ENCODE measurements around the gene RBM12. TPM values are rescaled to one million over a fixed set of nuclear protein-coding genes. Genes with fewer than 3 reads are reported as not detected.

RBM12 gene
- total and polyA plus RNA-seq, 5 donors from 2014 or later: 46.6 to 128 (median 55.3) TPM

GRCh38 chr20:35650632-35651031 lies 14.1 kb downstream of the RBM12 start:
- Mint-ChIP-seq H3K27me3 (no peaks in the 10 kb centered on the region), H3K4me1 (peaks cover 31 to 59% (median 34%) of the 10 kb centered on the region in 4 donors), H3K27ac (peak overlapping the region; percentile 2 to 52 (median 39)), H3K9me3 (no peaks in the 10 kb centered on the region), H3K36me3 (peaks cover 13% of the 10 kb centered on the region), H3K4me3 (peak overlapping the region in 1 of 4 donors; percentile 7)
- H3K4me1 ChIP-seq (ENCODE audit: control insufficient read depth, insufficient read depth, low read length, poor library complexity, severe bottlenecking): peaks cover 14% of the 10 kb centered on the region
- peaks cover 50% of the 10 kb centered on the region for H3K36me3 ChIP-seq (ENCODE audit: control insufficient read depth, insufficient read depth, low read length)
- no peak overlapping the region for H3K4me3 ChIP-seq (ENCODE audit: low read depth, low read length)
- H3K27ac ChIP-seq (ENCODE audit: insufficient read depth, low read length, poor library complexity, severe bottlenecking): peak overlapping the region; percentile 17
- DNase-seq (no peak), ATAC-seq (ENCODE audit: low read depth in 2 of 2) (no peak)
- H3K27me3 ChIP-seq (ENCODE audit: control insufficient read depth, insufficient read depth, low read length): no peaks in the 10 kb centered on the region
- H3K9me3 ChIP-seq (ENCODE audit: control insufficient read depth in 2 of 2, low read length in 2 of 2): no peaks in the 10 kb centered on the region

DNA sequence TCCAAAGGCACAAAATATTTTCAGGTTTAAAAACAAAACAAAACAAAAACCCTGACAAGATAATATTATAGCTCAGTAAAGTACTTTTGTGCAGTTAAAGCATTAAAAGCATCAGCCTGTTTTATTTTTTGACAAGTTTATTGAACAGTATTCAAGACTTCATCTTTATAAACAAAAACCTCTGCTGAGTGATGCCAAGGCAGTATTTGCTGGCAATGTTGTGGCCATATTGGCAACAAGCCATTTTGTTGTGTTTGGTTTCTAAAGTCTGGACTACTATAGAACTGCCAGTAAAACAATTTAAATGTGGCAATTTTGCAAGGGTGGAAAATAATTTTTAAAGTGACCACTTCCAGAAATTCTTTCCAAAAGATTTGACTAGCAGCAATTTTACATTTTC lies 15.9 kb downstream of the RBM12 start:
- H3K9me3 Mint-ChIP-seq: no peaks in the 10 kb centered on the region
- H3K4me3 Mint-ChIP-seq: peak overlapping the region in 1 of 4 donors; percentile 48
- DNase-seq: no peak
- ATAC-seq (ENCODE audit: low read depth in 2 of 2): no peak
- no peak overlapping the region for H3K27ac ChIP-seq (ENCODE audit: insufficient read depth, low read length, poor library complexity, severe bottlenecking)
- peaks cover 13% of the 10 kb centered on the region for H3K36me3 Mint-ChIP-seq
- peak overlapping the region in 2 of 3 donors; percentile 69 to 87 for H3K27ac Mint-ChIP-seq
- H3K4me1 Mint-ChIP-seq: peaks cover 46 to 75% (median 47%) of the 10 kb centered on the region in 4 donors
- H3K36me3 ChIP-seq (ENCODE audit: control insufficient read depth, insufficient read depth, low read length): peaks cover 33% of the 10 kb centered on the region
- no peaks in the 10 kb centered on the region for H3K9me3 ChIP-seq (ENCODE audit: control insufficient read depth in 2 of 2, low read length in 2 of 2)
- H3K27me3 ChIP-seq (ENCODE audit: control insufficient read depth, insufficient read depth, low read length): no peaks in the 10 kb centered on the region
- H3K4me3 ChIP-seq (ENCODE audit: low read depth, low read length): no peak overlapping the region
- H3K27me3 Mint-ChIP-seq: no peaks in the 10 kb centered on the region
- peaks cover 14% of the 10 kb centered on the region for H3K4me1 ChIP-seq (ENCODE audit: control insufficient read depth, insufficient read depth, low read length, poor library complexity, severe bottlenecking)

GRCh38 chr20:35644806-35645205 lies 19.9 kb downstream of the RBM12 start:
- H3K4me1 Mint-ChIP-seq: peaks cover 53 to 87% (median 61%) of the 10 kb centered on the region in 4 donors
- H3K9me3 Mint-ChIP-seq: no peaks in the 10 kb centered on the region
- peak overlapping the region in 2 of 3 donors; percentile 27 to 43 for H3K27ac Mint-ChIP-seq

GRCh38 chr20:35643045-35643444 lies 21.7 kb downstream of the RBM12 start:
- Histone ChIP-seq H3K9me3 (ENCODE audit: control insufficient read depth in 2 of 2, low read length in 2 of 2) (no peaks in the 10 kb centered on the region), H3K27me3 (ENCODE audit: control insufficient read depth, insufficient read depth, low read length) (no peaks in the 10 kb centered on the region), H3K27ac (ENCODE audit: insufficient read depth, low read length, poor library complexity, severe bottlenecking) (no peak overlapping the region), H3K4me1 (ENCODE audit: control insufficient read depth, insufficient read depth, low read length, poor library complexity, severe bottlenecking) (peaks cover 9% of the 10 kb centered on the region), H3K36me3 (ENCODE audit: control insufficient read depth, insufficient read depth, low read length) (peaks cover 4% of the 10 kb centered on the region), H3K4me3 (ENCODE audit: low read depth, low read length) (no peak overlapping the region)
- no peaks in the 10 kb centered on the region for H3K36me3 Mint-ChIP-seq
- ATAC-seq (ENCODE audit: low read depth in 2 of 2): no peak
- DNase-seq: no peak
- H3K4me3 Mint-ChIP-seq: peak overlapping the region in 1 of 4 donors; percentile 6
- no peaks in the 10 kb centered on the region for H3K9me3 Mint-ChIP-seq
- no peaks in the 10 kb centered on the region for H3K27me3 Mint-ChIP-seq
- H3K4me1 Mint-ChIP-seq: peaks cover 48 to 82% (median 60%) of the 10 kb centered on the region in 4 donors
- H3K27ac Mint-ChIP-seq: peak overlapping the region in 2 of 3 donors; percentile 53 to 72

More at GRCh38 chr20:35644806-35645205, 19.9 kb downstream of the RBM12 start:
- Mint-ChIP-seq H3K36me3 (peaks cover 9% of the 10 kb centered on the region), H3K4me3 (no peak overlapping the region), H3K27me3 (no peaks in the 10 kb centered on the region)
- Histone ChIP-seq H3K36me3 (ENCODE audit: control insufficient read depth, insufficient read depth, low read length) (peaks cover 4% of the 10 kb centered on the region), H3K4me3 (ENCODE audit: low read depth, low read length) (no peak overlapping the region), H3K27me3 (ENCODE audit: control insufficient read depth, insufficient read depth, low read length) (no peaks in the 10 kb centered on the region), H3K9me3 (ENCODE audit: control insufficient read depth in 2 of 2, low read length in 2 of 2) (no peaks in the 10 kb centered on the region), H3K4me1 (ENCODE audit: control insufficient read depth, insufficient read depth, low read length, poor library complexity, severe bottlenecking) (peaks cover 12% of the 10 kb centered on the region), H3K27ac (ENCODE audit: insufficient read depth, low read length, poor library complexity, severe bottlenecking) (no peak overlapping the region)
- ATAC-seq (ENCODE audit: low read depth in 2 of 2) (no peak), DNase-seq (no peak)

DNA sequence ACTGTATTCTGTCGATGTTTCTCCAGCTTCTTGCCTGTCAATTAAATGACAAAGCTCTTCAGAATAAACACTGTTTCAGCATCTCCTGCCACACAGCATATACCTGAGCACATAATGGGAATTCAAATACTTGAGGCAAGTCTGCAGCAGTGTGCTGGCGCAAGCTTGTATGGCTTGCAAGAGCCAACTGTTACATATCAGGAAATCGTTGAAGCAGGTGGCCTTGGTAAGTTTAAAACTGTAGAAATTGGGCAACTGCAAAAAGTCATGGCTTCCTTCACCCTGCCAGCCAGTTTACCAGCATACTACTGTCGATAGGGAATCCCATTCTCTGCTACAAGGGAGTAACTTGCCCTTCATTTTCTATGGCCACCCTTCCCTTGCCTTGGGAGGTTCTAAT lies 23.0 kb downstream of the RBM12 start:
- H3K27ac ChIP-seq (ENCODE audit: insufficient read depth, low read length, poor library complexity, severe bottlenecking): no peak overlapping the region
- no peaks in the 10 kb centered on the region for H3K27me3 Mint-ChIP-seq
- DNase-seq (no peak), ATAC-seq (ENCODE audit: low read depth in 2 of 2) (no peak)
- no peaks in the 10 kb centered on the region for H3K27me3 ChIP-seq (ENCODE audit: control insufficient read depth, insufficient read depth, low read length)
- no peaks in the 10 kb centered on the region for H3K9me3 ChIP-seq (ENCODE audit: control insufficient read depth in 2 of 2, low read length in 2 of 2)
- no peaks in the 10 kb centered on the region for H3K9me3 Mint-ChIP-seq
- H3K4me3 ChIP-seq (ENCODE audit: low read depth, low read length): no peak overlapping the region
- peaks cover 4% of the 10 kb centered on the region for H3K36me3 ChIP-seq (ENCODE audit: control insufficient read depth, insufficient read depth, low read length)
- no peak overlapping the region for H3K4me3 Mint-ChIP-seq
- no peaks in the 10 kb centered on the region for H3K36me3 Mint-ChIP-seq
- H3K4me1 Mint-ChIP-seq: peaks cover 55 to 88% (median 68%) of the 10 kb centered on the region in 4 donors
- H3K27ac Mint-ChIP-seq: peak overlapping the region; percentile 6 to 82 (median 53)
- peaks cover 9% of the 10 kb centered on the region for H3K4me1 ChIP-seq (ENCODE audit: control insufficient read depth, insufficient read depth, low read length, poor library complexity, severe bottlenecking)

GRCh38 chr20:35640724-35641123 lies 24.0 kb downstream of the RBM12 start:
- Mint-ChIP-seq H3K9me3 (no peaks in the 10 kb centered on the region), H3K36me3 (no peaks in the 10 kb centered on the region), H3K4me3 (no peak overlapping the region), H3K4me1 (peaks cover 58 to 87% (median 67%) of the 10 kb centered on the region in 4 donors), H3K27me3 (no peaks in the 10 kb centered on the region), H3K27ac (peak overlapping the region in 1 of 3 donors; percentile 53)
- H3K27ac ChIP-seq (ENCODE audit: insufficient read depth, low read length, poor library complexity, severe bottlenecking): no peak overlapping the region
- DNase-seq: no peak
- H3K9me3 ChIP-seq (ENCODE audit: control insufficient read depth in 2 of 2, low read length in 2 of 2): no peaks in the 10 kb centered on the region
- no peak overlapping the region for H3K4me3 ChIP-seq (ENCODE audit: low read depth, low read length)
- no peaks in the 10 kb centered on the region for H3K27me3 ChIP-seq (ENCODE audit: control insufficient read depth, insufficient read depth, low read length)
- H3K36me3 ChIP-seq (ENCODE audit: control insufficient read depth, insufficient read depth, low read length): peaks cover 4% of the 10 kb centered on the region
- peaks cover 10% of the 10 kb centered on the region for H3K4me1 ChIP-seq (ENCODE audit: control insufficient read depth, insufficient read depth, low read length, poor library complexity, severe bottlenecking)
- ATAC-seq (ENCODE audit: low read depth in 2 of 2): no peak

DNA sequence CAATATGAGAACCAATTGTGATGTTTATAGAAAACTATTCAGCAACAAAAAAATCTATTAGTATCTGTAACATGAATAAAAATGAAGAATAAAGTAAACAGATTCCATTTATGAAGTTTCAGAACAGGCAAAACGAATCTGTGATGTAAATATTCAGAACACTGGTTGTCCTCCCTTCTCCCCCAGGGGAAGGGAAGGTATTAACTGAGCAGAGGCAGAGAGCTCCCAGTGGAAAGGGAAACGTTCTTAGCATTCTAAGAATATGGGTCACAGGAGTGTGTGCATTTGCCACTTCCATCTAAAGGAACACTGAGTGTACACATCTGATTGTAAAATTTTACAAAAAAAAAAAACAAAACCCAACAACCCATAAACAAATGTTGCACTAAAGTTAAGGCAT lies 25.9 kb downstream of the RBM12 start:
- H3K9me3 Mint-ChIP-seq: no peaks in the 10 kb centered on the region
- Histone ChIP-seq H3K9me3 (ENCODE audit: control insufficient read depth in 2 of 2, low read length in 2 of 2) (no peaks in the 10 kb centered on the region), H3K36me3 (ENCODE audit: control insufficient read depth, insufficient read depth, low read length) (peaks cover 4% of the 10 kb centered on the region), H3K27ac (ENCODE audit: insufficient read depth, low read length, poor library complexity, severe bottlenecking) (no peak overlapping the region), H3K4me1 (ENCODE audit: control insufficient read depth, insufficient read depth, low read length, poor library complexity, severe bottlenecking) (peaks cover 10% of the 10 kb centered on the region), H3K27me3 (ENCODE audit: control insufficient read depth, insufficient read depth, low read length) (no peaks in the 10 kb centered on the region), H3K4me3 (ENCODE audit: low read depth, low read length) (no peak overlapping the region)
- DNase-seq (no peak), ATAC-seq (ENCODE audit: low read depth in 2 of 2) (no peak)
- no peaks in the 10 kb centered on the region for H3K27me3 Mint-ChIP-seq
- peaks cover 47 to 78% (median 60%) of the 10 kb centered on the region in 4 donors for H3K4me1 Mint-ChIP-seq
- peak overlapping the region in 1 of 3 donors; percentile 42 for H3K27ac Mint-ChIP-seq
- H3K36me3 Mint-ChIP-seq: no peaks in the 10 kb centered on the region
- no peak overlapping the region for H3K4me3 Mint-ChIP-seq

DNA sequence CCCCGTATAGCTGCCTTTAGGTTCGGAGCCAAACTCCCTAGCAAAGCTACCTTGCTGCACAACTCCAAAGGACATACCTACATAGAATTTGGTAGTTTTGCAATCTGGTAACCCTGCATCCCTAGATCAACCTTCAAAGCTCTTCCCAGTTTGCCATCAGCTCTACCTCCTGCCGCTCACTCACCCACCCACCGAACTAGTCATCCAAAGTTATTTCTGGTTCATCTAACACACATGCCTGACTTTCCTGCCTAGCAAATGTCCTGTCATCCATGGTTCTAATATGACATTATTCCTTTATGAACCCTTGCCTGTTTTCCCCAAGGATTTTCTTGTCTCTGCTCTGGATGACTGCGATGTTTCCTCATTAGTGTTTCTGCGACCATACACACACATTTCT lies 27.4 kb downstream of the RBM12 start:
- peaks cover 4% of the 10 kb centered on the region for H3K36me3 Mint-ChIP-seq
- H3K4me3 Mint-ChIP-seq: no peak overlapping the region
- peaks cover 8% of the 10 kb centered on the region for H3K36me3 ChIP-seq (ENCODE audit: control insufficient read depth, insufficient read depth, low read length)
- no peak overlapping the region for H3K4me3 ChIP-seq (ENCODE audit: low read depth, low read length)
- peaks cover 5% of the 10 kb centered on the region for H3K4me1 ChIP-seq (ENCODE audit: control insufficient read depth, insufficient read depth, low read length, poor library complexity, severe bottlenecking)
- no peaks in the 10 kb centered on the region for H3K9me3 ChIP-seq (ENCODE audit: control insufficient read depth in 2 of 2, low read length in 2 of 2)
- H3K27ac Mint-ChIP-seq: peak overlapping the region; percentile 36 to 70 (median 60)
- no peak overlapping the region for H3K27ac ChIP-seq (ENCODE audit: insufficient read depth, low read length, poor library complexity, severe bottlenecking)
- no peaks in the 10 kb centered on the region for H3K9me3 Mint-ChIP-seq
- no peaks in the 10 kb centered on the region for H3K27me3 ChIP-seq (ENCODE audit: control insufficient read depth, insufficient read depth, low read length)
- ATAC-seq (ENCODE audit: low read depth in 2 of 2) (no peak), DNase-seq (no peak)
- H3K27me3 Mint-ChIP-seq: no peaks in the 10 kb centered on the region
- H3K4me1 Mint-ChIP-seq: peaks cover 38 to 70% (median 59%) of the 10 kb centered on the region in 4 donors
